GM12865 (cell line): ENCODE data around the gene CCDC192.

Experiments
- DNase-seq: peaks from one replicate; pipeline ENCODE4 v3.0.0; 2010; ENCODE audit warnings: low read depth
- H3K4me3 ChIP-seq: 2 replicates; pipeline ENCODE4 v1.5.1; 2011; ENCODE audit warnings: mild to moderate bottlenecking, low read depth, low read length, control low read depth
- TF ChIP-seq, protein P1 (sequence below): IDR thresholded peaks from 2 replicates; pipeline ENCODE4 v1.5.1; 2011; ENCODE audit warnings: low read length, control low read depth, low read depth, inconsistent platforms; ENCODE audit not compliant: insufficient read depth; ENCODE audit errors: missing control alignments

CCDC192 gene

DNA sequence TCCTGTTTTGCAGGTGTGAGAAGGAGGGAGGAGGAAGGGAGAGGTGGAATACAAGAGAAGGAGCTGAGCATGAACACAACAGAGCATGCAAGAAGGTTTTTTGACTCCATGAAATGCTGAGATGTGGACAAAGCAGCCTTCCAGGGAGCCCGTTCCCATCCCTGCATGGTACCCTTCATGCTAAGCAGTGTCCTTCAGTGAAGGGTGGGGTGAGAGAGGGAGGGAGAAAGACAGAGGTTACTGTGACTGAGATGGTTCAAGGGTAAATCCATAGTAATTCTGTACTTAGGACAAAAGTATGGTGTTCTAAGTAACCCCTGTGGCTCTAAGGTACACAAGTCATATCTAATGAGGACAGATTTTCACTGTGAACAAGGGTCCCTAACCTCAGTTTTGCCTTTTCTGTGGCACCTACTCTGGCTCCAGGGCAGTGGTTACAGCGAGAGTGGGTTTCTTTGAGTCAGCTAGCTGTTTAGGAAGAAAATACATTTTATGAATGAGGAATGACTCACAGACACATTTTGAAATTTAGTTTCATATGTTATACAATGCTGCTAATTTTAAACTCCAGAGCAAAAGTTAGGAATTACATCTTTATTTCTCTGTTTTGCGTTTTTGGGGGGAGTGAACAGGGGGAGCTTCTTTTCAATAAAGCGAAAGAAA is 195.5 kb downstream of the CCDC192 start:
- TF ChIP-seq, protein P1, sequence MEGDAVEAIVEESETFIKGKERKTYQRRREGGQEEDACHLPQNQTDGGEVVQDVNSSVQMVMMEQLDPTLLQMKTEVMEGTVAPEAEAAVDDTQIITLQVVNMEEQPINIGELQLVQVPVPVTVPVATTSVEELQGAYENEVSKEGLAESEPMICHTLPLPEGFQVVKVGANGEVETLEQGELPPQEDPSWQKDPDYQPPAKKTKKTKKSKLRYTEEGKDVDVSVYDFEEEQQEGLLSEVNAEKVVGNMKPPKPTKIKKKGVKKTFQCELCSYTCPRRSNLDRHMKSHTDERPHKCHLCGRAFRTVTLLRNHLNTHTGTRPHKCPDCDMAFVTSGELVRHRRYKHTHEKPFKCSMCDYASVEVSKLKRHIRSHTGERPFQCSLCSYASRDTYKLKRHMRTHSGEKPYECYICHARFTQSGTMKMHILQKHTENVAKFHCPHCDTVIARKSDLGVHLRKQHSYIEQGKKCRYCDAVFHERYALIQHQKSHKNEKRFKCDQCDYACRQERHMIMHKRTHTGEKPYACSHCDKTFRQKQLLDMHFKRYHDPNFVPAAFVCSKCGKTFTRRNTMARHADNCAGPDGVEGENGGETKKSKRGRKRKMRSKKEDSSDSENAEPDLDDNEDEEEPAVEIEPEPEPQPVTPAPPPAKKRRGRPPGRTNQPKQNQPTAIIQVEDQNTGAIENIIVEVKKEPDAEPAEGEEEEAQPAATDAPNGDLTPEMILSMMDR = no peak
- peak; percentile 12 for DNase-seq
- no peak overlapping the region for H3K4me3 ChIP-seq

DNA sequence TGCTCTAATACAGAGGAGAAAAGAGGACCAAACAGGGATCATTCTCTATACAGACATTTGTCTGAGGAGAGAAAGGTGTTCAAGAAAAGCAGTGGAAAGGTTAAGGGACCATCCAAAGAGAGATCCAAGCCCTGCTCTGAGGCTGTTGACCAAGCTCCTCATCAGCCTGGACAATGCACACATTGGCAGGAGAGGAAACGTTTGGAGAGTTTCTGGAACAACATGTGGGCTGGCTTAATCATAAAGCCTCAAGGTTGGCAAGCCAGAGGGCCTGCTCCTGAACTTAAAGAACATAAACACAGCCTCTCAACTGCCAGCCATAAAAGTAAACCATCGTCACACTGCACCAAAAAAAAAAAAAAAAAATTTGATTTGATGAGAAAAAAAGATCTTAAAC is 196.0 kb downstream of the CCDC192 start:
- H3K4me3 ChIP-seq = no peak overlapping the region
- DNase-seq = no peak
- TF ChIP-seq, protein P1 = no peak

DNA sequence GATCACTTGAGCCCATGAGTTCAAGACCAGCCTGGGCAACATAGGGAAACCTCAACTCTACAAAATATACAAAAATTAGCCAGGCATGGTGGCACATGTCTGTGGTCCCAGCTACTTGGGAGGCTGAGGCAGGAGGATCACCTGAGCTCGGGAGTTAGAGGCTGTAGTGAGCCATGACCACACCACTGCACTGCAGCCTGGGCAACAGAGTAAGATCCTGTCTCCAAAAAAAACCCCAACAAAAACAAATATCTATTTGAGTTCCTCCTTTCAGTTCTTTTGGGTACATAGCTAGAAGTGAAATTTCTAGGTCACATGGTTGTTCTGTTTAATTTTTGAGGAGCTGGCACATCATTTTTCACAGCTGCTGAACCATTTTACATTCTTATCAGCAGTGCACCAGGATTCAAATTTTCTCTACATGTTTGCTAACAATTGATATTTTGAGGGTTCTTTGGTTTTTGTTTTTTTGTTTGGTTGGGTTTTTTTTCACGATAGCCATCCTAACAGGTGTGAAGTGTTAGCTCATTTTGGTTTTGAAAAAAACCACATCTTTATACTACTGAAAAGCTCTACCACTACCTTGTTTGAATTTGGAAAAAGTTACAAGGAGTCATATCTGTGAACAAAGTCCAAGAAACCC is 203.5 kb downstream of the CCDC192 start:
- TF ChIP-seq, protein P1 = no peak
- H3K4me3 ChIP-seq = no peak overlapping the region
- peak; percentile 9 for DNase-seq

DNA sequence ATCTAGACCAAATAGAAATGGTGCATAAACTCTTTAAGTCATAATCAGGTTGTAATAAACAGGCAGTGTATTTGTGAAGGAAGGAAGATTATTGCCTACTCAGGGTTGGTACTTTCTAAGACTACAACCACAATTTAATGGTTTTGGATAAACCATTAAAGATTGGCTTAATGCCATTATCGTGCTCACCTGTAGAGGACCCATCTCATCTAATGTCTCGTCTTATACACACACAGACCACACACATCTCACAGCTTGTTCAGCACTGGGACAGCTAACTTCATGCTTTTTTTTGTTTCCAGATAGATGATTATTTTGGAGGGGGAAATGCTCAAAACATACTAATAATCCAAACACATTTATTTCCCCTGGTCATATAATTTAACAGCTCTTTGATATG is 204.7 kb downstream of the CCDC192 start:
- DNase-seq = no peak
- H3K4me3 ChIP-seq = no peak overlapping the region
- TF ChIP-seq, protein P1 = no peak

DNA sequence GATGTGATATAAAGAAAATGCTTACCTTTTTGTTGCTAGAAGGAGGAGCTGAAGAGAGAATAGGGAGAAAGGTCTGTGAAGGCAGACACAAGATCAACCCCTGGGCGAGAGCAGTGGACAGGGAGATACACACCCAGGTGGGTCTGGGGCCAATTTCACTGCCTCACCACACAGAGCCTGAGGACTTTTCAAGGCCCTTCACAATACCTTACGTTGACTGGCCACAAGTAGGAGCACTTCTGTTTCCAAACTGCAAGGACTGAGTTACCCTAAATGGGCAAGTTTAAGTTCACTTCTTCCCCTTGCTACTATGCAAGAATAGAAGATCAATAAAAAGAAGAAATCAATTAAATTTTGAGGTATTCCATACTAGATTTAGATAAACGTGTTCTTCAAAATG is 205.9 kb downstream of the CCDC192 start:
- H3K4me3 ChIP-seq = no peak overlapping the region
- DNase-seq = peak; percentile 71
- TF ChIP-seq, protein P1 = peak; percentile 64

DNA sequence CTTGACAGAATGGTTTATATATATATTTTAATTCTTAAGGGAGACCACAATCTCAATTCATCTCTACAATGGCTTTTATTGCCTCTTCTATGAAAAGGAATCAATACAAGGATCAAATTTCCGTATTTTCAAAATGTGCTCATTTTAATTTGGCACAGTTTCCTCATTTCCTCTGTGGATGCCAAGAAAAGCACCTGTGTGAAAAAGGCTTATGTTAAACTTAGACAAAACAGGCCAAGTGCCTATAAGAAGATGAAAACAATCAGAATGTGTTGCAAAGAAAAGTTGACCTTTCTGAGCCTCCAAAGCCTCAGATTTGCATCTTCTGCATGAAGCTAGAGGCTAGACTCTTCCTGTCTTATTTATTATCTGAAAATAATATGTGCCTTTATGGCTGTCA is 206.6 kb downstream of the CCDC192 start:
- DNase-seq = no peak

More for the DNA sequence above, 206.6 kb downstream of the CCDC192 start:
- no peak overlapping the region for H3K4me3 ChIP-seq
- TF ChIP-seq, protein P1 = no peak
